ENCODE data around the gene DGCR6L.
"Not testable (repeated sequence)": the region's sequence is repeated elsewhere in the genome, so short reads cannot be mapped to it uniquely, and the experiment has no call there.

Gene DGCR6L

DNA sequence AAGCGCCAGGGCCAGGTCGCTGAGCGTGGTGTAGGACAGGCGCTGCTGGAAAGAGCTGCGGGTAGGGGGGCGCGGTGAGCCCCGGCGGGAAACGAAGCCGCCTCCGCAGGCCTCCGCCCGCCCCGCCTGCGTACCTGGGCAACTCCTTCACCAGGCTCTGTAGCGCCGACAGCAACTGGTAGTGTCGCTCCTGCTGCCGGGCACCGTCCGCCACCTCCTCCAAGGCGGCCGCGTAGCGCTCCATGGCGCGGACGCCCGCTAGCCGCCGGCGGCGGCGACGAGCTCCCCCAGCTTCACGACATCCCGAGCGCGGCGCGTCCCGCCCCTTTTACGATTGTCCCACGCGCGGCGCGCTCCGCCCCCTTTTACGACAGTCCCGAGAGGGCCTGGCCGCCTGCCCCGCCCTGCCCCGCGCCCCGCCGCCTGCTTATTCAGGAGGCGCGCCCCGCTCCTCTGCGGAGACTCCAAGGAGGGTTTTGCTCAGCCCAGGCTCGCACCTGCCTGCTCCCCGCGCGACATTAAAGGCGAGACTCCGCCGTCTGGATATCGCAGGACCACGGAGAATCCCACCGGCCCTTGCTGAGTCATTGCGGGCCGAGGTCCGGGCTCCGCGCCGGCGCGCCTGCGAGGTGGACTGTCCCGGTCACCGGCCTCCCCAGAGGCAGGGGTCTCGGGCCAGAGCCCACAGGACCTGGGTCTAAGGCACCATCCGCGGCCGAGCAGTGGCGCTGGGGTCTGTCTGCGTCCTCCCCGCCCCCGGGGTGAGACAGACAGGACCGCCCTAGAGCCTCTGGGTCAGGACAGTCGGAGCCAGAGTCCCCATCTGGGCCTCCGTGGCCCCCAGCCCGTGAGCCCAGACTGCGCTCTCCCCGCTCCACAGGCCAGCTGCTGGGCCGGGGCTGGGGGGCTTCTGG is at the start of gene DGCR6L:
Gene DGCR6L (minus strand): TSS at position 316 of the 914 bp plus-strand sequence. CDS start 72 bp downstream, at position 244.
- DNase-seq: peak; percentile 97

DNA sequence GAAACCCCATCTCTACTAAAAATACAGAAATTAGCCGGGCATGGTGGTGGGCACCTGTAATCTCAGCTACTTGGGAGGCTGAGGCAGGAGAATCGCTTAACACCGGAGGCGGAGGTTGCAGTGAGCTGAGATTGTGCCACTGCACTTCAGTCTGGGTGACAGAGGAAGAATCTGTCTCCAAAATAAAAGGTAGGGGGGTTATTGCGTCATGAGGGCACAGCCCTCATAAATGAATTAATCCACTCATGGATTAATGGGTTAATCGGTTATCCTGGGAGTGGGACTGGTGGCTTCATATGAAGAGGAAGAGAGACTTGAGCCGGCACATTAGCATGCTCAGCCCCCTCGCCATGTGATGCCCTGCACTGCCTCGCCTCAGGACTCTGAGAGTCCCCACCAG is 49.0 kb upstream of the DGCR6L start:
- not testable (repeated sequence) for DNase-seq

DNA sequence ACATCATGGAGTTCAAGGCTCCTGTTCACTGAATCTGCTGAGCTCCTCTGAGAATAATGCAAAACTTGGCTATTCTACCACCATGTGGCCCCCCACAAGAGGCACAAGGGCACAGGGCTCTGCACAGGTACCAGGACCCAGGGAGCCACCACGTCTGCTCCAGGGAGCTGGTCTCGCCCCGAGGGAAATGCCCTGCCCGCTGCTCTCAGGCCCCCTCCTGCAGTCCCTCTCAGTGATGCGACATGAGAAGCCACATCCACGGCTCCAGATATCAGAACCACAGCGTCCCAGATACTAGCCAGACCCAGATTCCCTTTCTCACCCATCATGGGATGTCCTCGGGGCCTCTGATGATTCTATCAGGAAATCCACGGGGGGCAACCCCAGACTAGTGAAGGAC is 47.0 kb upstream of the DGCR6L start:
- not testable (repeated sequence) for DNase-seq

DNA sequence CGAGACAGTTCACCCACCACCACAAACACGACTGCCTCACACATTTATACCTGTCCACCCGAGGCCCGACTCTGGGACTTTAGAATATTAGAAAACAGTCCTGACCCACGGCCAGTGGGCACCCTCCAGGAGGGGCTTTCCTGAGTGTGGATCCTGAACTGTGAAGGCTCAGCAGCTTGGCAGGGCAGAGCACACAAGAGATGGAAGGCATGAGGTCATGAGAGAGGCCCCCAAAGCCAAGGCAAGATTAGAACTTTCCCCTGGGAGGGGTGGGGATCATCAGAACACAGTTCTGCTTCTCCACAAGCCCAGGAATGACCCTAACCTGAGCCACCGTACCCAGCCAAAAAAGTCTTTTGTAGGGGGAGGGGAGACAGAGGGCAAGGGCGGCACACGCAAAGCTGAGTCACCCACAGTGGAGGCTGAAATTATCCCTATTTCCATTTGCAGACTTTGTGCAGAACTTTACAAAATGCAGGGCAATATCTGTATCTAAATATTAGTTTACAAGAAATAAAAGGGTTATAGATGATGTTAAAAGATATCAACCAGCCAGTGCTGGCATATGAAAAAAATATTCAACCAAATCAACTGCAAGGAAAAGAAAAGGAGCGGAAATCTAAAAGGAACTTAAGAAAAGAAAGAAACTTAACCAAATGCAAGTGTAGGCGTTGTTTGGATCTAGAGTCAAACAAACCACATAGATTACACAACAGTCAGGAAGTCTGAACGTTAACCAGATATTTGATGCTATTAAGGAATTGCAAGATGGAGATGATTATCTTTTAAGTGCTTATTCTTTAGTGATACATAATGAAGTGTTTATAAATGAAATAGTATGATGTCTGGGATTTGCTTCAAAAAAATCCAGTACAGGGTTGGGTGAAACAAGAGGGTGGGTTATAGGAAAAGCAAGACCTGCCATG is 44.7 kb upstream of the DGCR6L start:
- DNase-seq: not testable (repeated sequence)

DNA sequence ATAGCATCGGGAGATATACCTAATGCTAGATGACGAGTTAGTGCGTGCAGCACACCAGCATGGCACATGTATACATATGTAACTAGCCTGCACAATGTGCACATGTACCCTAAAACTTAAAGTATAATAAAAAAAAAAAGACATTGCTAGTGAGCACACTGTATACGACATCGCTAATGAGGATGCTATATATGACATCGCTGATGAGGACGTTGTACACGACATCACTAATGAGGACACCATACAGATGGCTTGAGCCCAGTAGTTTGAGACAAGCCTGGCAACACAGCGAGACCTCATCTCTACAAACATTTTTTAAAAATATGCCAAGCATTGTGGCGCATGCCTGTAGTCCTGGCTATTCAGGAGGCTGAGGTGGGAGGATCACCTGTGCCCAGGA is 42.5 kb upstream of the DGCR6L start:
- not testable (repeated sequence) for DNase-seq

DNA sequence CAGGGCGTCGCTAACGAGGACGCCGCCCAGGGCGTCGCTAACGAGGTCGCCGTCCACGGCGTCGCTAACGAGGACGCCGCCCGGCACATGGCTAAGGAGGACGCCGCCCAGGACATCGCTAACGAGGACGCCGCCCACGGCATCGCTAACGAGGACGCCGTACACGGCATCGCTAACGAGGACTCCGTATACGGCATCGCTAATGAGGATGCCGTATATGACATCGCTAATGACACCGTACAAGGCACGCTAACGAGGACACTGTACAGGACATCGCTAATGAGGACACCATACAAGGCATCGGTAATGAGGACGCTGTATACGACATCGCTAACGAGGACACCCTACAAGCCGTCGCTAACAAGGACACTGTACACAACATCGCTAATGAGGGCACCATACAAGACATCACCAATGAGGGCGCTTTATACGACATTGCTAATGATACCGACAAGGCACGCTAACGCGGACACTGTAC is 41.9 kb upstream of the DGCR6L start:
- not testable (repeated sequence) for DNase-seq

DNA sequence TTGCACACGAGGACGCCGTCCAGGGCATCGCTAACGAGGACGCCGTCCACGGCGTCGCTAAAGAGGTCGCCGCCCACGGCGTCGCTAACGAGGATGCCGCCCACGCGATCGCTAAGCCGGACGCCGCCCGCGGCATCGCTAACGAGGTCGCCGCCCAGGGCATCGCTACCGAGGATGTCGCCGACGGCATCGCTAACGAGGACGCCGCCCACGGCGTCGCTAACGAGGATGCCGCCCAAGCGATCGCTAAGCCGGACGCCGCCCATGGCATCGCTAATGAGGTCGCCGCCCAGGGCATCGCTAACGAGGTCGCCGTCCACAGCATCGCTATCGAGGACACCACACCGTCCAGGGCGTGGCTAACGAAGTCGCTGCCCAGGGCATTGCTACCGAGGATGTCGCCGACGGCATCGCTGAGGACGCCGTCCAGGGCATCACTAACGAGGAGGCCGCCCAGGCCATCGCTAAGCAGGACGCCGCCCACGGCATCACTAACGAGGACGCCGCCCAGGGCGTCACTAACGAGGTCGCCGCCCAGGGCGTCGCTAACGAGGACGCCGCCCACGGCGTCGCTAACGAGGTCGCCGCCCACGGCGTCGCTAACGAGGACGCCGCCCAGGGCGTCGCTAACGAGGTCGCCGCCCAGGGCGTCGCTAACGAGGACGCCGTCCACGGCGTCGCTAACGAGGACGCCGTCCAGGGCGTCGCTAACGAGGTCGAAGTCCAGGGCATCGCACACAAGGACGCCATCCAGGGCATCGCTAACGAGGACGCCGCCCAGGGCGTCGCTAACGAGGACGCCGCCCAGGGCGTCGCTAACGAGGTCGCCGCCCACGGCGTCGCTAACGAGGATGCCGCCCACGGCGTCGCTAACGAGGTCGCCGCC is 41.2 kb upstream of the DGCR6L start:
- DNase-seq: not testable (repeated sequence)

DNA sequence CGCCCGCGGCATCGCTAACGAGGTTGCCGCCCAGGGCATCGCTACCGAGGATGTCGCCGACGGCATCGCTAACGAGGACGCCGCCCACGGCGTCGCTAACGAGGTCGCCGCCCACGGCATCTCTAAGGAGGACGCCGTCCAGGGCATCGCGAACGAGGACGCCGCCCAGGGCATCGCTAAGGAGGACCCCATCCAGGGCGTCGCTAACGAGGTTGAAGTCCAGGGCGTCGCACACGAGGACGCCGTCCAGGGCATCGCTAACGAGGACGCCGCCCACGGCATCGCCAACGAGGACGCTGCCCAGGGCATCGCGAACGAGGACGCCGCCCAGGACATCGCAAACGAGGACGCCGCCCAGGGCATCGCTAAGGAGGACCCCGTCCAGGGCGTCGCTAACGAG is 40.4 kb upstream of the DGCR6L start:
- not testable (repeated sequence) for DNase-seq

DNA sequence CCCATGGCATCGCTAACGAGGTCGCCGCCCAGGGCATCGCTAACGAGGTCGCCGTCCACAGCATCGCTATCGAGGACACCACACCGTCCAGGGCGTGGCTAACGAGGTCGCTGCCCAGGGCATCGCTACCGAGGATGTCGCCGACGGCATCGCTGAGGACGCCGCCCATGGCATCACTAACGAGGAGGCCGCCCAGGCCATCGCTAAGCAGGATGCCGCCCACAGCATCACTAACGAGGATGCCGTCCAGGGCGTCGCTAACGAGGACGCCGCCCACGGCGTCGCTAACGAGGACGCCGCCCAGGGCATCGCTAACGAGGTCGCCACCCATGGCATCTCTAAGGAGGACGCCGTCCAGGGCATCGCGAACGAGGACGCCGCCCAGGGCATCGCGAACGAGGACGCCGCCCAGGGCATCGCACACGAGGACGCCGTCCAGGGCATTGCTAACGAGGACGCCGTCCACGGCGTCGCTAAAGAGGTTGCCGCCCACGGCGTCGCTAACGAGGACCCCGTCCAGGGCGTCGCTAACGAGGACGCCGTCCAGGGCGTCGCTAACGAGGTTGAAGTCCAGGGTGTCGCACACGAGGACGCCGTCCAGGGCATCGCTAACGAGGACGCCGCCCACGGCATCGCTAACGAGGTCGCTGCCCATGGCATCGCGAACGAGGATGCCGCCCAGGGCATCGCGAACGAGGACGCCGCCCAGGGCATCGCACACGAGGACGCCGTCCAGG is 38.8 kb upstream of the DGCR6L start:
- DNase-seq: not testable (repeated sequence)

DNA sequence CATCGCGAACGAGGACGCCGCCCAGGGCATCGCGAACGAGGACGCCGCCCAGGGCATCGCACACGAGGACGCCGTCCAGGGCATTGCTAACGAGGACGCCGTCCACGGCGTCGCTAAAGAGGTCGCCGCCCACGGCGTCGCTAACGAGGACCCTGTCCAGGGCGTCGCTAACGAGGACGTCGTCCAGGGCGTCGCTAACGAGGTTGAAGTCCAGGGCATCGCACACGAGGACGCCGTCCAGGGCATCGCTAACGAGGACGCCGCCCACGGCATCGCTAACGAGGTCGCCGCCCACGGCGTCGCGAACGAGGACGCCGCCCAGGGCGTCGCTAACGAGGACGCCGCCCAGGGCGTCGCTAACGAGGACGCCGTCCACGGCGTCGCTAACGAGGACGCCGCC is 38.1 kb upstream of the DGCR6L start:
- not testable (repeated sequence) for DNase-seq

DNA sequence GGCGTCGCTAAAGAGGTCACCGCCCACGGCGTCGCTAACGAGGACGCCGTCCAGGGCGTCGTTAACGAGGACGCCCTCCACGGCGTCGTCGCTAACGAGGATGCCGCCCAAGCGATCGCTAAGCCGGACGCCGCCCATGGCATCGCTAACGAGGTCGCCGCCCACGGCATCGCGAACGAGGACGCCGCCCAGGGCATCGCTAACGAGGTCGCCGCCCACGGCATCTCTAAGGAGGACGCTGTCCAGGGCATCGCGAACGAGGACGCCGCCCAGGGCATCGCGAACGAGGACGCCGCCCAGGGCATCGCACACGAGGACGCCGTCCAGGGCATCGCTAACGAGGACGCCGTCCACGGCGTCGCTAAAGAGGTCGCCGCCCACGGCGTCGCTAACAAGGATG is 37.0 kb upstream of the DGCR6L start:
- DNase-seq: not testable (repeated sequence)

DNA sequence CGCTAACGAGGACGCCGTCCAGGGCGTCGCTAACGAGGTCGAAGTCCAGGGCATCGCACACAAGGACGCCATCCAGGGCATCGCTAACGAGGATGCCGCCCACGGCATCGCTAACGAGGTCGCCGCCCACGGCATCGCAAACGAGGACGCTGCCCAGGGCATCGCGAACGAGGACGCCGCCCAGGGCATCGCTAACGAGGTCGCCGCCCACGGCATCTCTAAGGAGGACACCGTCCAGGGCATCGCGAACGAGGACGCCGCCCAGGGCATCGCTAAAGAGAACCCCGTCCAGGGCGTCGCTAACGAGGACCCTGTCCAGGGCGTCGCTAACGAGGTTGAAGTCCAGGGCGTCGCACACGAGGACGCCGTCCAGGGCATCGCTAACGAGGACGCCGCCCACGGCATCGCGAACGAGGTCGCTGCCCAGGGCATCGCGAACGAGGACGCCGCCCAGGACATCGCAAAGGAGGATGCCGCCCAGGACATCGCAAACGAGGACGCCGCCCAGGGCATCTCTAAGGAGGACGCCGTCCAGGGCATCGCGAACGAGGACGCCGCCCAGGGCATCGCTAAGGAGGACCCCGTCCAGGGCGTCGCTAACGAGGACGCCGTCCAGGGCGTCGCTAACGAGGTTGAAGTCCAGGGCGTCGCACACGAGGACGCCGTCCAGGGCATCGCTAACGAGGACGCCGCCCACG is 36.2 kb upstream of the DGCR6L start:
- DNase-seq: not testable (repeated sequence)

DNA sequence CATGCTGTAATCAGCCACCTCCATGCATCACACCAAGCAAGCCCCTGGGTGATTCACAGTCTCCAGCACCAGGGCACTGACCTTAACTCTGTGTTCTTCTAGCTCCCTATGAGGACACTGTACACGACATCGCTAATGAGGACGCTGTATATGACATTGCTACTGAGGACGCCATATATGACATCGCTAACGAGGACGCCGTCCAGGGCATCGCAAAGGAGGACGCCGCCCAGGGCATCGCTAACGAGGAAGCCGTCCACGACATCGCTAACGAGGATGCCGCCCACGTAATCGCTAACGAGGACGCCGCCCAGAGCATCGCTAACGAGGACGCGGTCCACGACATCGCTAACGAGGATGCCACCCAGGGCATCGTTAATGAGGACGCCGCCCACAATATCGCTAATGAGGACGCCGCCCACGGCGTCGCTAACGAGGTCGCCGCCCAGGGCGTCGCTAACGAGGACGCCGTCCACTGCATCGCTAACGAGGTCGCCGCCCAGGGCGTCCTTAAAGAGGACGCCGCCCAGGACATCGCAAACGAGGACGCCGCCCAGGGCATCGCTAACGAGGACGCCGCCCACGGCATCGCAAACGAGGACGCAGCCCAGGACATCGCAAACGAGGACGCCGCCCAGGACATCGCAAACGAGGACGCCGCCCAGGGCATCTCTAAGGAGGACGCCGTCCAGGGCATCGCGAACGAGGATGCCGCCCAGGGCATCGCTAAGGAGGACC is 34.5 kb upstream of the DGCR6L start:
- DNase-seq: no peak

DNA sequence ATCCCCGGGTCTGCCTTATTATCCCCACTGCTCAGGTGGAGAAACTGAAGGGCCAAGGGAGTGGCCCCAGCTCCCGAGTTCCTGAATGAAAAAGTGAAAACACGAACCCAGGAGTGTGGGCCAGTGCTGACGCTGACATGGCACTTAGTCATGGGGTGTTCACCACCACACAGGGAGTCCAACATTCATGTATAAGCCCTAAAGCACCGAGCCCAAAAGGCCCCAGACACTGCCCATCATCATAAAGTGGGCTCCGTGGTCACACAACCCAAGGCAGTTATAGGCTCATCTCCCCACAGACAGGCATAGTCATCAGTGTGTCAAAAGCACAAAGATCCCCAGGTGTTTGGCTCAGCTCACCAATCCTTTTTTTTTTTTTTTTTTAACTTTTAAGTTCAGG is 32.7 kb upstream of the DGCR6L start:
- not testable (repeated sequence) for DNase-seq

DNA sequence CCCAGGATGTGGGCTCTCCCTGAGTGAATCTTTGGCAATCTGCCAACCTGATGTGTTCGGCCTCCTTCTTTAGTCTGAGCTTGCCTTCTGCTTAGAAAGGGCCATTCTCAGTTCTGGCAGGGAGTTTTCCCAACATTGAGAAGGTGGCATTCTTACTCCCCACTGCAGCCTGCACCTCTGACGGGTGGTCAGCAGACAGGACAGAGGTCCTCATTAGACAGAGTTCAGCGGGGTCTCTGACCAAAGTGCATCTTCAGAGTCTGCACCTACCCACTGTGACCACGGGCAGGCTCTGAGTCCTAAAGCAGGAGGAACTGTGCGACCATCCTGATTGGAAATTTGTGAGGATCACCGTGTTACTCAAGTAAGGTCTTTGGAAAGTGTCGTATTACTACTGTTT is 26.7 kb upstream of the DGCR6L start:
- DNase-seq: not testable (repeated sequence)

DNA sequence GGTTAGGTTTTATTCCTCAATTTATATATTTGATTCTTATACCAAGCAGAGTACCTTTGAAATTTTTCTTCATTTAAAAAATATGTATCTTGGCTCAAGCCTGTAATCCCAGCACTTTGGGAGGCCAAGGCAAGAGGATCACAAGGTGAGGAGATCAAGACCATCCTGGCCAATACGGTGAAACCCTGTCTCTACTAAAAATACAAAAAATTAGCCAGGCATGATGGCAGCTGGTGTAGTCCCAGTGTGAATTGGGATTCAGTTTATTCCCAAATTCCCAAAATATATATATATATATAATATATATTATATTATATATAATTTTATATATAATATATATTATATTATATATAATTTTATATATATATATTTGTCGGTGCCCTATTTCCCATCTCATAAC is 18.4 kb upstream of the DGCR6L start:
- not testable (repeated sequence) for DNase-seq

DNA sequence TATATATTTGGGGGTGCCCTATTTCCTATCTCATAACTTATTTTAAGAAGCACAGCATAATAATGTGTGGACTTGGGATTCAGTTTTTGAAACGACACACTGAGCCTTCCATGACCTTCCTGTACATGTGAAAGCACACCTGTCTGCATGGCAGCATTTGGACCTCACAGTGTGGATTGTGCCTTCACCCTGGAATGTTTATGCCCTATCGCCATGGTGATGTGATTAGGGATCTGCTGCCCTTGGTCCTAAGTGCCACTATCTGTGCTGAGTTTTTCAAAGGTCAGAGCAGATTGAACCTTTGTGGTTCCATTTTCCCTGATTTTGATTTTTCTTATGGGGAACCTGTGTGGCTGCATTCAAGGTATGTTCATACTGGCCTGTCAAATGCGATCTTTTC is 17.9 kb upstream of the DGCR6L start:
- DNase-seq: not testable (repeated sequence)

DNA sequence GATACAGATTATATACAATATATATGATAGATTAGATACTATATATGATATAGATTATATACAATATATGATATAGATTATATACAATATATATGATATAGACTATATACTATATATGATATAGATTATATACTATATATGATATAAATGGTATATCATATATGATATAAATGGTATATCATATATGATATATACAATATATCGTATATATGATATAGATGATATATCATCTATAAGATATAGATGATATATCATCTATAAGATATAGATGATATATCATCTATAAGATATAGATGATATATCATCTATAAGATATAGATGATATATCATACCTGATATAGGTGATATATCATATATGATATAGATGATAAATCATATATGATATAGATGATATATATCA is 16.7 kb upstream of the DGCR6L start:
- not testable (repeated sequence) for DNase-seq

DNA sequence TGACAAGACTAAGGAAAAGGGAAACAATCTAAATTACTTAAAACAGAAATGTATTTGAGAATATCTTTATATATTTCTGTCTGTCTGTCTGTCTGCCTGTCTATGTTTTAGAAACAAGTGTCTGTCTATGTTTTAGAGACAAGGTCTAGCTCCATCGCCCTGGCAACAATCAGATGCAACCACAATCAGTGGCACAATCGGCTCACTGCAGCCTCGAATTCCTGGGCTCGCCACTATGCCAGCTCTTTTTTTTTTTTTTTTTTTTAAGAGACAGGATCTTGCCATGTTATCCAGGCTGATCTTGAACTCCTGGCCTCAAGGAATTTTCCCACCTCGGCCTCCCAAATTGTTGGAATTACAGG is 8.7 kb upstream of the DGCR6L start:
- peak; percentile 17 for DNase-seq

DNA sequence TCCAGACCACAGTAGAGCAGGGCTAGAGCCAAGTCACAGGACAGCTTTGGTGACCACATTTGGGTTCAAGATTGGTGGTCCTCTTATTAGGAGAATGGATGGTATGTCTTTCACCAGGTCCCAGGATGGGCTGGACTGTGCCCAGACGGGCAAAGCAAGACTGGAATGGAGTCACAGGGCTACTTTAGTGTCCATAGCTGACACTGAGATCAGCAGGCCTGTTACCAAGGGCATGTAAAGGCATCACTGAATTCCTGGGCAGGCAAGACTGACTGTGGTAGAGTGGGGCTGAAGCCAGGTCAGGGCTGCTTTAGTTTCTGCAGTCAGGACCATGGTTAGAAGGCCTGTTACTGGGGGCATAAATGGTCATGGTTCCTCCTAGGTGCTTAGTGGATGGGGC is 6.1 kb upstream of the DGCR6L start:
- DNase-seq: not testable (repeated sequence)

Measured in activated CD4-positive, alpha-beta T cell treated with anti-CD3 and anti-CD28 coated beads, Interleukin-10, Interleukin-2, amounts not matched to agents 100 ng/mL and 50 ng/mL, durations not matched to agents 16 hours and 8 hours (primary cell).